GM20000 (cell line): ENCODE measurements around the gene SPOCK1.

Experiments
- DNase-seq: peaks from one replicate; pipeline ENCODE4 v3.0.0; 2012; ENCODE audit warnings: low spot score
- CTCF ChIP-seq: IDR thresholded peaks from 2 replicates; pipeline ENCODE4 v1.5.1; 2012; ENCODE audit warnings: mild to moderate bottlenecking, control low read depth; ENCODE audit errors: extremely low read depth, missing control alignments

SPOCK1 gene

GRCh38 chr5:137372016-137372772 is 126.9 kb downstream of the SPOCK1 start:
- no peak for DNase-seq
- TF ChIP-seq CTCF = no peak

GRCh38 chr5:137370096-137371071 is 128.7 kb downstream of the SPOCK1 start:
- no peak for TF ChIP-seq CTCF
- DNase-seq = no peak

DNA sequence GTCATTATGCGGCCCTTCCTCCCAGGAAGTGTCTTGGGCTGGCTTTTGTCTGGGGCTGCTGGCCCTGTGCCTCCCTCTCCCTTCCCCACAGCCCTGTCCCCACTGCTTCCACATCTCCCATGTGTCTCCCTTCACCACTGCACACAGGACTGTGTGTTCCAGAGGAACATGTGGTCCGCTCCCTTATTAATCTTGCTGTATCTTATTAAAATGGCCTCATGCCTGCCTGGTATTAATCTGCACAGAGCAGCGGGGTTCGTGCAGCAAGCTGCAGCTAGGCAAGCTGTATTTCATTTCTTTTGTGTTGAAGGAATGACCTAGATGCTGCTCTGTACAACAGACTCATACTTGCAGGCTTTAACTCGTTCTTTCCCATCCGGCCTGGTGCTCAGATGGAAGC is 130.5 kb downstream of the SPOCK1 start:
- no peak for DNase-seq
- no peak for TF ChIP-seq CTCF

GRCh38 chr5:137367951-137368350 is 131.2 kb downstream of the SPOCK1 start:
- DNase-seq = no peak
- TF ChIP-seq CTCF = no peak

GRCh38 chr5:137366526-137366925 is 132.6 kb downstream of the SPOCK1 start:
- TF ChIP-seq CTCF = no peak
- no peak for DNase-seq

- TF ChIP-seq CTCF = no peak
- no peak for DNase-seq
Observed at GRCh38 chr5:137365126-137365865, 133.8 kb downstream of the SPOCK1 start.
